Activated T-cell treated with anti-CD3 and anti-CD28 coated beads, Interleukin-2, amount 50 U/mL, for 72 hours (primary cell): ENCODE results near the gene ALDH3B1. TPM values are rescaled to one million over a fixed set of nuclear protein-coding genes. Genes with fewer than 3 reads are reported as not detected.
A peak's percentile ranks its signal among the peaks of the same experiment; 100 is the strongest.

Source experiments
- ATAC-seq, 2 donors: fragments of 150-1000 bp; cut with Tn5 transposase; replicated peaks in 1 of 2; 2 replicates each; pipeline ENCODE4 v1.10.0; 2021; ENCODE audit warnings: moderate library complexity in 2 of 2, mild to moderate bottlenecking in 1 of 2
- DNase-seq, 2 donors: peaks; one replicate each; pipeline ENCODE4 v3.0.0; 2021 to 2022; ENCODE audit warnings: mixed read lengths in 1 of 2
- H3K27ac Mint-ChIP-seq: one replicate; pipeline ENCODE4 v1.8.0; 2022; ENCODE audit warnings: mild to moderate bottlenecking, moderate library complexity, mixed read lengths
- H3K27me3 Mint-ChIP-seq: one replicate; pipeline ENCODE4 v1.8.0; 2022; ENCODE audit warnings: low read depth, mixed read lengths
- H3K36me3 Mint-ChIP-seq, 2 donors: one replicate each; pipeline ENCODE4 v1.8.0; 2022; ENCODE audit warnings: mixed read lengths in 2 of 2, mild to moderate bottlenecking in 1 of 2; ENCODE audit not compliant: insufficient read depth in 2 of 2
- H3K4me1 Mint-ChIP-seq: one replicate; pipeline ENCODE4 v1.8.0; 2022; ENCODE audit warnings: low read depth, mixed read lengths
- H3K4me3 Mint-ChIP-seq, 2 donors: one replicate each; pipeline ENCODE4 v1.8.0; 2022; ENCODE audit warnings: mild to moderate bottlenecking in 2 of 2, mixed read lengths in 2 of 2, moderate library complexity in 2 of 2
- H3K9me3 Mint-ChIP-seq, 2 donors: one replicate each; pipeline ENCODE4 v1.8.0; 2022; ENCODE audit warnings: mixed read lengths in 2 of 2
- total RNA-seq, 2 donors: library from RNA; stranded (reverse); gene quantifications; one replicate each; pipeline ENCODE4 v1.2.3, GENCODE V29; 2022

Gene ALDH3B1
- total RNA-seq, 2 donors from 2014 or later, result 0.10 to 0.16 TPM

DNA sequence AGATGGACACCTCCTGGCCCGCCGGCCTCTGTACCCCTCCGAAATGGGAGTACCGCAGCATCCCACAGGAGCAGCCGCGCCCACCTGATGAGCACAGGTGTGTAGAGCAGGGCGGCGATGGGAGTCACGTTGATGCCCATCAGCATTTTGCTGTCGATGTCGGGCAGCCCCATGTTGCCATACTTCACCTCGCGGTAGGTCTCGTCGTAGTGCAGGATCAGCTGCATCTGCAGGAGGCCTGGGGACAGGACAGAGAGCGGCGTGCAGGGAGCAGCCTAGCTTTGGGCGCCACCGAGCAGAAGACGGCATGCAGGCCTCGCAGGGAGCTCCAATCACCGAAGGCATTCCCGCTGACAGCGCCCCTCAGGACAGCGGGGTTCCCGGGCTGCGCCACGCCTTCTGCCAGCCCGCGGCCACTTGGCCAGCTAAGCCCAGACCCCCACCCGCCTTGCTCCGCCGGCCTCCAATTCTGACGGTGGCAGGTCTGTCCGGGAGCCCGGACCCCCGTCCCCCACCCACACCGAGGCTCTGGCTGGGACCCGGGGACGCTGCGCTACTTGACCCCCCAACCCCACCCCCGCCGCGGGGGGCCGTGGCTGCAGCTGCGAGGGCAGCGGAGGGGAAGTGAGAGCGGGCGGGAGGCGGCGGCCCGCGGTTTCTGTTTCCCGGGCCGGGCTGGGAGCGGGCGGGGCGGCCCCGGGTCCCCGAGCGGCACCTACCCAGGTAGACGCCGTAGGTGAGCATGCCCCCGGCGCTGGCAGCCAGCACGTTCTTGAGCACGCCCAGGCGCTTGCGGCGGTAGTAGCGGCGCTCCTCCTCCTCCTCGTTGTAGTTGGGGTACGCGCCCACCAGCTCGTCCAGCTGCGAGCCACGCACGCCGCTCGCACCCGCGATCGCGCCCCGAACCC, 6.9 kb upstream of the ALDH3B1 start:
- no peaks in the 10 kb centered on the region for H3K36me3 Mint-ChIP-seq
- no peak overlapping the region for H3K27ac Mint-ChIP-seq
- DNase-seq, result peak; percentile 56 to 61
- peaks cover 29% of the 10 kb centered on the region for H3K4me1 Mint-ChIP-seq
- H3K27me3 Mint-ChIP-seq, result no peaks in the 10 kb centered on the region
- ATAC-seq, result peak; percentile 61 to 64
- H3K4me3 Mint-ChIP-seq, result peak overlapping the region; percentile 58 to 77
- H3K9me3 Mint-ChIP-seq, result no peaks in the 10 kb centered on the region

DNA sequence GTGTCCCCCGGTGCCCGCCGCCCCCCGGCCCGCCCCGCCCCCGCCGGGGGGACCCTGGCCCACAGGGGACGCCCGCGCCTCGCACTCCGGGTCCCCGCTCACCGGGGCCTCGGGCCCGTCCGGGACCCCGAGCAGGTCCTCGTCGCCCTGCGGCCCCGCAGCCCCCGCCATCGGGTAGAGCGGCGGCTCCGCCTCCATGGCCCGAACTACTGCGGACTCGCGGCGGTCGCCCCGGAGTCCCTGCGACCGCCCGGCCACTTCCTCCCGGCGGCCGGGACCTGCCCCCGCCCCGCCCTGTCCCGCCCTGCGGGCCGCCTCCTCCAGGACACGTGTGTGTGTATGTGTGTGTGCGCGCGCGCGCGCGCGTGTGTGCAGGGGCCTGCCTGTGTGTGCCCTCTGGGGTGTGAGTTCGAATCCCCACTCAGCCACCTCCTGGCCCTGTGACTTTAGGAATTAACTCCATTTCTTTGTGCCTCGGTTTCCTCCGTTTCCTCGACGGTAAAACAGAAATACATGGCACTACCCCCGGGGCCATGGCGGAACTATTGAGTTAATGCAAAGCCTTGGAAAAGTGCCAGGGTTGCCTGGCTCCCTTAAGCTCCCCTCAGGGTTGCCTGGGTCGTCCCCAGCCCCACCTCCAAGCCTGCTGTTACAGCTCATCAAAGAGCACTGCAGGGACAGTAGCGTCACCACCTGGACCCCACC, 6.1 kb upstream of the ALDH3B1 start, which contains the start of gene UNC93B1:
Gene UNC93B1 (minus strand): TSS at position 252 of the 705 bp plus-strand sequence. CDS start 54 bp downstream, at position 198.
- H3K4me1 Mint-ChIP-seq, result peaks cover 23% of the 10 kb centered on the region
- H3K9me3 Mint-ChIP-seq, result no peaks in the 10 kb centered on the region
- H3K27ac Mint-ChIP-seq, result no peak within 1 kb of the TSS

DNA sequence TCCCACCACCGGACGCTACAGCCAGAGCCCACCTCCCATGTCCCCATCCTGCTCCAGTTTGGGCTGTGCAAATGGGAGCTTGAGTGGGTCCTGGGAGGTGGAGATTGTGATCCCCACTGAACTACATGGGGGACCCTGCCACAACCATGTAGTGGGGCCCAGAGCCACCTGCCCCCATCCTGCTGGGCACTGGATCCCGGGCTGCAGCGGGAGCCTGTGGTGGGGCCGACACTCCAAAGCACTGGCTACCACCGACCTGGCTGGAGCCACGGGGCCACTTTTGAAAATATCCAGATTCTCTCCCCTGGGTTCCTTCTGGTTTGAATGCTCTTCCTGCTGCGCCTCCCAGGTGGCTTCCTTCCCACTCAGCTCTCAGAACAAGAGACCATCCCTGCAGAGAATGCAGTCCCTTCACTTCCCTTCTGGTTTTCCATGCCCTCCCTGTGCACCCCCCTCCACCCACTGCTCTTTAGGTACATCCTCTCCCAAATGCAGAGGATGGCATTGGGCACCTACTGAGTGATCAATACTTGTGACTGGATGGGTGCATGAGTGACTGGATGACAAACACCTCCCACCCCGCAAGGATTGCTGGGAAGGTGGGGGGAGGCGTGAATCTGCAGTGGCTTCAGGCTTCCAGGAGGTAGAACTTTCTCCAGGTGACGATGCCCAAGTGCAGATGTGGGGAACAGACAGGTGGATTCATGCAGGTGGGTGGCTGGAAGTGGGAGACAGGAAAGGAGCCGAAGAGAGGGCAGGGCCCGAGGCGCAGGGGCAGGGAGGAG, 5.4 kb upstream of the ALDH3B1 start:
- H3K4me1 Mint-ChIP-seq, result peaks cover 23% of the 10 kb centered on the region
- no peak overlapping the region for H3K27ac Mint-ChIP-seq

More for the DNA sequence above, 6.1 kb upstream of the ALDH3B1 start, which contains the start of gene UNC93B1:
- H3K4me3 Mint-ChIP-seq, result peak within 1 kb of the TSS; percentile 87 to 90
- DNase-seq (peak; percentile 89), ATAC-seq (peak; percentile 98)
- H3K27me3 Mint-ChIP-seq, result no peaks in the 10 kb centered on the region
- H3K36me3 Mint-ChIP-seq, result no peaks in the 10 kb centered on the region

DNA sequence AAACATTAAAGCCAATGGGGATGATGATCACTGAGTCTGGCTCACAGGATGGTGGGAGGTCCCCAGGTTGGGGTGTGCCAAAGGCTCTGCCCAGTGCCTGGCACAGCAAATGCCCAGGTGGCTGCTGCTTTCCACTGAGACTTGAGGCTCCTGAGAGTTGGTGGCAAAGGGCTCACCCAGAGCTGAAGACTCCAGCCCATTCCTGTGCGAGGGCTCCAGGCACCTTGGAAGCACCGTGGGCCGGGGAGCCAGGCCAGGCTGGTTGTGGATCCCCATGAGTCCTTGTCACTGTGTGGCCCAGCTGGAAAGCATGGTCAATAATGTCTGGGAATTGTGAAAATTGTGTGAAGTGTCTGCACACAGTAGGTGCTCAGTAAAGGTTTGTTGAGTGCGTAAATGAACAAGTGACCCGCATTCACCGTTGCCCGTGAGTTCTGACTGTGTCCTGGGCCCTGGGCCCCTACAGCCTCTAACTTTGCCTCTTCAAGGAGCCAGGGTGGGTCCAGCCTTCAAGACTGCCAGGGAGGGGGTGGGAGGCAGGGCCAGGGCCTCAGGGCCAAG, 3.4 kb upstream of the ALDH3B1 start:
- H3K27ac Mint-ChIP-seq, result no peak overlapping the region

More for the DNA sequence above, 5.4 kb upstream of the ALDH3B1 start:
- H3K9me3 Mint-ChIP-seq, result no peaks in the 10 kb centered on the region
- H3K36me3 Mint-ChIP-seq, result no peaks in the 10 kb centered on the region
- H3K4me3 Mint-ChIP-seq, result peak overlapping the region; percentile 87 to 90
- H3K27me3 Mint-ChIP-seq, result no peaks in the 10 kb centered on the region
- ATAC-seq (no peak), DNase-seq (no peak)

DNA sequence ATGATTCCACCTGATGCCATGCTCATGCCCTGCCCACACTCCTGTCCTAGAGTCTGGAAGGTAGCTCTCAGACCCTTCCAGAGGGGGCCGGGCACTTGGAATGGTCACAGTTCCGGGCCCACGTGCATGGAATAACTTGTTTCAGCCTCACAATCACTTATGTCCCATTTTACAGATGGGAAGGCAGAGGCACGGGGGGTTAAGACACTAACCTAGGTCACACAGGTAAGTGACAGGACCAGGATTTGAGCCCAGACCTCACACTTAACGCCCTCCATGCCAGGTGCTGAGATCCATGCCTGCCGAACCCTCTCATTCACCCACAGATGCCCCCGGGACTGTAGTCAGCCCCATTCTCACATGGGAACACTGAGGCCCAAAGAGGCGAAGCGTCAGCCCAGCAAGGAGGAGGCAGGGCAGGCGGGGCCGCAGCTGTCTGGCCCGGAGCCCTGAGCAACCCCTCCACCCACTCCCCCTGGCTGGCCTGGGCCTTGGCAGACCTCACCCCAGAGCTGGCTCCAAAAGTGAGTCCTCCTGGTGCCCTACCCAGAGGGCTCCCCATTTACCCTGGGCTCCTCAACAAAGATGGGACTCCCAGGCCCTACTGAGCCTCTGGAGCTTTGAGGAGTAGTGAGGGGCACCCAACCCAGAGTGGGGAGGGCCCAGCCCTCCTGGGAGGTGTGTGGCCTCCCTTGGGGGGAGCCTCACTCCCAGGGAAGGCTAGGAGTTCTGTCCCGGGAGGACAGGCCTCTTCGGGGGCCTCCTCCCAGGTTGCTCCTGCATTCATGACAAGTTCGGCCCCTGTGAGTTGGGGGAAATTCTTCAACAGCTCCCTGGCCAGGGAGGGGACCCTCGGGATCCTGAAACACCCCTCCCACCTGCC, 2.4 kb upstream of the ALDH3B1 start:
- H3K4me3 Mint-ChIP-seq, result no peak overlapping the region
- no peak overlapping the region for H3K27ac Mint-ChIP-seq
- no peaks in the 10 kb centered on the region for H3K36me3 Mint-ChIP-seq
- no peaks in the 10 kb centered on the region for H3K27me3 Mint-ChIP-seq
- peaks cover 15% of the 10 kb centered on the region for H3K4me1 Mint-ChIP-seq
- H3K9me3 Mint-ChIP-seq, result no peaks in the 10 kb centered on the region
- DNase-seq (no peak), ATAC-seq (no peak)

More for the DNA sequence above, 3.4 kb upstream of the ALDH3B1 start:
- Mint-ChIP-seq H3K4me3 (no peak overlapping the region), H3K36me3 (no peaks in the 10 kb centered on the region), H3K9me3 (no peaks in the 10 kb centered on the region), H3K27me3 (no peaks in the 10 kb centered on the region), H3K4me1 (peaks cover 23% of the 10 kb centered on the region)
- DNase-seq (no peak), ATAC-seq (no peak)

DNA sequence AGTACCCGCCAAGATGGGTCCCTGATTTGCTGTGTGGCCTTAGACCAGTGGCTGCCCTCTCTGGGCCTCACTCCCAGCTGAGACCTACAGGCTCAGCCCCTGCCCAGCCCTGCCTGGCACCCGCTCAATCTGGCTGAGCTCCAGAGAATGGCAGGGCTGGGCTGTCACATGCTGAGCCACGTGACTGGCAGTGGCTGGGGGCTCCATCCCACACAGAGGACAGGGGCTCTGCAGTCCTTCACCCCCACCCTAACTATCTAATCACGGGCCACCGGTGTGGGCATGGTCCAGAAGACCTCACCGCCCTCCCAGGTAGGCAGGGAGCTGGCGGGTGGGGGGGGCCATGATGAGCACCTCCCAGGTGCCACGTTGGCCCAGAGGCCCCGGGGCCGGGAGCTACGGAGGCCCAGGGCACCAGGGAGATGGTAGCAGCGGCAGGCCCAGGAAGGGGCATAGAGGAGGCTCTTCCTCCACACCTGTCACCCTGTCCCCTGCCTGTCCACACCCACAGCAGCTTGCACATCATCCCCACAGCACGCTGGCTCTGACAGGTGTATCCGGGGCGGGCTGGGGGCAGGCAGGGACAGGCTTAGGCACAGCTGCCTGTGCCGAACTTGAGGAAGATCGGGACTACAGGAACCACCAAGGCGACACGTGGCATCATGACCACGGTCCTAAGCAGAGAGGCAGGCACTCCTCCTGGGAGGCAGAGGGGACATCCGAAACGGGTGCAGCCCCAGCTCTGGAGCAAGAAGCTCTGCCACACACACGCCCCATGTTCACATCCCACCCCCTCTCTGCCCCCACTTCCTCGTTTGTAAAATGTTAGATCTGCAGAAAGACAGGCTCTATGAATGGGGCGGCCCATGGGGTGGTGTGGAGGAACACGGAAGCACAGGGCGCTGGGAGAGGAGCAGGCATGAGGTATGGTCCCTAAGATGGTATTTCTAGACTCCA, 1.5 kb upstream of the ALDH3B1 start:
- no peak for DNase-seq
- H3K4me1 Mint-ChIP-seq, result peaks cover 12% of the 10 kb centered on the region
- H3K9me3 Mint-ChIP-seq, result no peaks in the 10 kb centered on the region
- ATAC-seq, result no peak
- H3K27me3 Mint-ChIP-seq, result no peaks in the 10 kb centered on the region
- H3K27ac Mint-ChIP-seq, result no peak overlapping the region
- H3K4me3 Mint-ChIP-seq, result no peak overlapping the region
- no peaks in the 10 kb centered on the region for H3K36me3 Mint-ChIP-seq

DNA sequence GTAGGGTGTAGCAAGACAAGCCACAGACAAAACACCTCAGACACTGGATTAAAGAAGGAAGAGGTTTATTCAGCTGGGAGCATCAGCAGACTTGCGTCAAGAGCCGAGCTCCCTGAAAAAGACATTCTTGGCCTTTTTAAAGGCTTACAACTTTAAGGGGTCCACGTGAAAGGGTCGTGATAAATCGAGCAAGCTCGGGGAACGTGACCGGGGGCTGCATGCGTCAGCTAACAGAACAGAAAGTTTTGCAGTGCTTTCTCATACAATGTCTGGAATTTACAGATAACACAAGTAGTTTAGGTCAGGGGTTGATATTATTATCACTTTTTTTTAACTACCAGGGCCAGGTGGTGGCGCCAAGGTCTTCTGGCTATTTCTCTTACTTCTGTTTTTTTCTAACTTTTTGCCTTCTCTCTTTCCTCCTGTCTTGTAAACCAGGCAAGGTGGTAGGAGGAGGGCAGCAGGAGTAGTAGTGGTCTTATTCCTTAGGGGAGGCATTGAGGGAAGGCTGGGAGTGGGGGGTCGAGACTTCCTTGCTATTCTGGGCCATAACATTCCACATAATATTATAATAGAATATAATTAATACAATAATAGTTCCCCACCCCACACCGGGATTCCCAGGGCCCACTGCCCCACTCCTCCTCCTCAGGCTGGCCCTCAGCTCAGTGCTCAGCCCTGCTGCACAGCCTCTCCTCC, 587 bp upstream of the ALDH3B1 start:
- ATAC-seq, result no peak
- Mint-ChIP-seq H3K4me1 (peaks cover 6% of the 10 kb centered on the region), H3K27me3 (no peaks in the 10 kb centered on the region), H3K4me3 (no peak overlapping the region), H3K9me3 (no peaks in the 10 kb centered on the region), H3K27ac (no peak overlapping the region), H3K36me3 (no peaks in the 10 kb centered on the region)
- no peak for DNase-seq

DNA sequence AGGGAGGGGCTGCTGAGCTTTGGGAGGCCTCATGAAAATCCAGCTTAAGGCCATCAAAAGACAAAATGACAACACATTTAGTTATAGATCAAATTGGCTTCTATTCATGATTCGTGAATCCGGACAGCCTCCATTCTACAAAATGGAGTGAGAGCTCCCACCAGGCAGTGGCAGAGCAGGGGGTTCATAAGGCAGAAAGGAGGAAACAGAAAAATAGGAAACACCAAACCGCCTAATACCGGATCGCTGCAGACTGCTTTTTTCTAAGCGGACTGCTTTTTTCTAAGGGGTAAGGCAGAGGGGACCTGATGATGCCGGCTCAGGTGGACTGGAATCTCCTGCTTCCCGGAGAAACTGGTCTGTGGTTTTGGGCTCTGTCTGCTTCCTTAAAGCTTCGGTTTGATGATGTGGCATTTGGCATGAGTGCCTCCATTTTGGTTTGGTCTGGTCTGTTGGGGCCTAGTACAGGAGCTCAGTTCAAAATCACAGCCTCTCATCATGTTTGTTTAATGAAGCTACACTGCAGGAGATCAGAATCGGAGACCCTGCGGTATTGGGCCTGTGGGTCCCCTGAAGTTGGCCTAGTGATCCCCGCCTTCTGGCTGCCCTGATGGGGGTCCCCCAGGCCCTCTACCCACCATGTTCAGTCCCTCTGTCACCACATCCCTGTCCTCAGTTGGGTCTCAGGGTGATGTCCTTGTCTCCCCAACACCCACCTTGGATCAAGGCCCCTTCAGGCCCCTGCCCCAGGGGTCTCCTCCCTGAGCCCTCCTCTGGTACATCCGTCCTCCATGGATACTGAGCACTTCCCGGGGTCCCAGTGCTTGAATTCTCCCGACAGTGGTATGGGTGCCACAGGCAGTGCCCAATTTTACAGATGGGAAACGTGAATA, 1.2 kb downstream of the ALDH3B1 start:
- H3K9me3 Mint-ChIP-seq, result no peaks in the 10 kb centered on the region
- H3K36me3 Mint-ChIP-seq, result no peaks in the 10 kb centered on the region
- no peak for ATAC-seq
- H3K4me1 Mint-ChIP-seq, result no peaks in the 10 kb centered on the region
- no peak overlapping the region for H3K4me3 Mint-ChIP-seq
- H3K27ac Mint-ChIP-seq, result no peak overlapping the region
- H3K27me3 Mint-ChIP-seq, result no peaks in the 10 kb centered on the region
- DNase-seq, result no peak

DNA sequence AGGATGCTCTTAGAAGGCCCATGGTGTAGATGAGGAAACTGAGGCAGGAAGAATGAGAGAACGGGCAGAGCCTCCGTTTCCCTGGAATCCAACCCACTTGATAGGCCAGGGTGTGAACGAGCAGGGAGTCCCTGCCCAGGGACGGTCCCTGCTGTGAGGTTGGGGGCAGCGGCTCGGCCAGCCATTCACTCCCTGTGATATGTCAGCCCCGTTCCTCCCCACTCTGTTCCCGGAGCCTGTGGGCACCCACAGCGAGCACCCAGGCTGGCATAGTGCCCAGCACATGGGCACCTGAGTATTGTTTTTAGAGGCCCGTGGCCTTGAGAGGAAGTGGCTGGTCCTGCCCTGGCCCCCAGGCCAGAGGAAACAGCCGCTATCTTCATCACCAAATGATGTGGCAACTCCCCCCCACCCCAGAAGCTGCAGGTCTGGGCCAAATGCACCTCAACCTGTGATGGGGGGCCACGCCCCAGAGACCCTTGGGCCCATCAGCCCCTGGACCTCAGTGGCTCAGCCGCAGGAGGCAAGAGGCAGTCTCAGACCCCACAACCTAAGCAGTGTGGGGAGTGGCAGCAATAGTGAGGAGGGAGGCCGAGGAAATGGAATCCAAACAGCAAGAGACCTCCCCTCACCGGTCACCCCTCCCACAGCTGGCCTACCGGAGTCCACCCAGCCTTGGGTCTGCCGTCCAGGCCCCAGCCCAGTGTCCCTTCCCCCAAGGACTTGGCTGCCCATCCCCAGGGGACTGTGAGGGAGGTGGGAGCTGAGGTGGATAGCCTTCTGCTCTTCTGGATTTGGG, 2.1 kb downstream of the ALDH3B1 start:
- no peak for ATAC-seq
- no peaks in the 10 kb centered on the region for H3K27me3 Mint-ChIP-seq
- no peaks in the 10 kb centered on the region for H3K9me3 Mint-ChIP-seq
- no peaks in the 10 kb centered on the region for H3K4me1 Mint-ChIP-seq
- H3K36me3 Mint-ChIP-seq, result no peaks in the 10 kb centered on the region
- no peak for DNase-seq
- no peak overlapping the region for H3K27ac Mint-ChIP-seq
- H3K4me3 Mint-ChIP-seq, result no peak overlapping the region
